HepG2 (cell line): ENCODE results near the gene RARA. TPM values are rescaled to one million over a fixed set of nuclear protein-coding genes. Genes with fewer than 3 reads are reported as not detected.

Source experiments
- ARID4A ChIP-seq: sonication (generic); formaldehyde crosslinking; IDR thresholded peaks from 2 replicates; pipeline ENCODE4 v1.5.0; 2020; ENCODE audit warnings: mild to moderate bottlenecking, missing genetic modification reagents, borderline replicate concordance
- E2F5 ChIP-seq: sonication (generic); formaldehyde crosslinking; conservative IDR thresholded peaks from 2 replicates; pipeline ENCODE4 v1.4.0; 2020; ENCODE audit warnings: missing genetic modification reagents
- HDAC2 ChIP-seq: sonication (generic); formaldehyde crosslinking; IDR thresholded peaks from 2 replicates; pipeline ENCODE4 v1.4.0; 2020; ENCODE audit warnings: missing genetic modification reagents
- HNRNPK ChIP-seq: fragments of 200-400 bp; formaldehyde crosslinking; IDR thresholded peaks from 2 replicates; pipeline ENCODE4 v1.6.1; 2018; ENCODE audit warnings: low read length, low read depth, moderate library complexity, mild to moderate bottlenecking; ENCODE audit not compliant: poor library complexity, severe bottlenecking
- HNRNPL ChIP-seq: fragments of 200-400 bp; formaldehyde crosslinking; IDR thresholded peaks from 2 replicates; pipeline ENCODE4 v1.6.1; 2017; ENCODE audit warnings: mild to moderate bottlenecking, low read depth, low read length
- MAX ChIP-seq: IDR thresholded peaks from 2 replicates; pipeline ENCODE4 v1.6.1; 2012; ENCODE audit warnings: inconsistent platforms
- TFDP2 ChIP-seq: sonication (generic); formaldehyde crosslinking; IDR thresholded peaks from 2 replicates; pipeline ENCODE4 v1.4.0; 2020; ENCODE audit warnings: missing genetic modification reagents
- THAP11 ChIP-seq: IDR thresholded peaks from 2 replicates; pipeline ENCODE4 v1.6.1; 2016; ENCODE audit warnings: missing biosample characterization, missing genetic modification reagents
- TOE1 ChIP-seq: sonication (generic); formaldehyde crosslinking; IDR thresholded peaks from 2 replicates; pipeline ENCODE4 v1.4.0; 2020; ENCODE audit warnings: mild to moderate bottlenecking, missing genetic modification reagents
- TRAFD1 ChIP-seq: sonication (generic); formaldehyde crosslinking; IDR thresholded peaks from 2 replicates; pipeline ENCODE4 v1.5.1; 2020; ENCODE audit warnings: missing genetic modification reagents, mild to moderate bottlenecking, borderline replicate concordance
- ZBTB43 ChIP-seq: sonication (generic); formaldehyde crosslinking; conservative IDR thresholded peaks from 2 replicates; pipeline ENCODE4 v1.4.0; 2020; ENCODE audit warnings: missing genetic modification reagents
- ZNF414 ChIP-seq: sonication (generic); formaldehyde crosslinking; IDR thresholded peaks from 2 replicates; pipeline ENCODE4 v1.5.0; 2020; ENCODE audit warnings: missing genetic modification reagents
- ZNF580 ChIP-seq: IDR thresholded peaks from 2 replicates; pipeline ENCODE4 v1.6.1; 2016; ENCODE audit warnings: low read depth, borderline replicate concordance
- polyA plus RNA-seq, 8 experiments: library from polyadenylated mRNA; depleted of rRNA in 3 of 8; stranded (reverse) in 7 of 8; unstranded in 1 of 8; fragments of >200 nt; fragmentation: Illumina TruSeq in 4 of 8; extraction: Trizol in 4 of 8; gene quantifications; 2 replicates each; pipeline versions ENCODE4 v1.2.1 to v1.2.3, GENCODE V29; 2011 to 2016; ENCODE audit warnings: low read depth in 4 of 8, missing spikeins in 1 of 8, mixed read lengths in 1 of 8; ENCODE audit not compliant: insufficient read depth in 1 of 8
- total RNA-seq, 5 experiments: library from RNA; depleted of rRNA; stranded (reverse); fragments of >200 nt; fragmentation: Illumina TruSeq; extraction: Trizol; gene quantifications; 2 replicates each; pipeline ENCODE4 v1.2.3, GENCODE V29; 2016; ENCODE audit warnings: low read depth in 1 of 5

Gene RARA
- total and polyA plus RNA-seq, 2 of the 13 experiments (the other 11 are each of a cell fraction or from before 2014, with no cell fraction given) = 6.4 to 8.6 TPM

- TF ChIP-seq ARID4A = peak; percentile 82
- TF ChIP-seq ZNF414 (CRISPR knock-in tag) = peak; percentile 94; the same call in 1 of the 2 replicates
- no peak; the same call in none of the 2 replicates for TF ChIP-seq ZNF580 (CRISPR knock-in tag)
- peak; percentile 95 for TF ChIP-seq HNRNPL
- peak; percentile 49 for TF ChIP-seq THAP11 (CRISPR knock-in tag)
- 0 out of 2 replicates have a peak, but pooled peaks have one; percentile 5 for TF ChIP-seq ZBTB43
- no peak; the same call in 1 of the 2 replicates for TF ChIP-seq TRAFD1 (CRISPR knock-in tag)
- 0 out of 2 replicates have a peak, but pooled peaks have one; percentile 19 for TF ChIP-seq TOE1 (CRISPR knock-in tag)
- TF ChIP-seq TFDP2 (CRISPR knock-in tag) = peak; percentile 55; the same call in 1 of the 2 replicates
- TF ChIP-seq HNRNPK = peak; percentile 40
- TF ChIP-seq HDAC2 (CRISPR knock-in tag) = peak; percentile 45; the same call in 1 of the 2 replicates
- TF ChIP-seq MAX = peak; percentile 96
- 0 out of 2 replicates have a peak, but pooled peaks have one; percentile 11 for TF ChIP-seq E2F5
Observed at GRCh38 chr17:40345161-40345993, 36.4 kb downstream of the RARA start (continued).
